HG03520 (cell line): ENCODE measurements around the gene SYNE2.

Source experiments
- ATAC-seq: cut with Tn5 transposase; IDR thresholded peaks from one replicate; pipeline ENCODE4 v1.9.1; 2021; ENCODE audit warnings: mild to moderate bottlenecking, moderate library complexity; ENCODE audit not compliant: unreplicated experiment

Gene SYNE2

DNA sequence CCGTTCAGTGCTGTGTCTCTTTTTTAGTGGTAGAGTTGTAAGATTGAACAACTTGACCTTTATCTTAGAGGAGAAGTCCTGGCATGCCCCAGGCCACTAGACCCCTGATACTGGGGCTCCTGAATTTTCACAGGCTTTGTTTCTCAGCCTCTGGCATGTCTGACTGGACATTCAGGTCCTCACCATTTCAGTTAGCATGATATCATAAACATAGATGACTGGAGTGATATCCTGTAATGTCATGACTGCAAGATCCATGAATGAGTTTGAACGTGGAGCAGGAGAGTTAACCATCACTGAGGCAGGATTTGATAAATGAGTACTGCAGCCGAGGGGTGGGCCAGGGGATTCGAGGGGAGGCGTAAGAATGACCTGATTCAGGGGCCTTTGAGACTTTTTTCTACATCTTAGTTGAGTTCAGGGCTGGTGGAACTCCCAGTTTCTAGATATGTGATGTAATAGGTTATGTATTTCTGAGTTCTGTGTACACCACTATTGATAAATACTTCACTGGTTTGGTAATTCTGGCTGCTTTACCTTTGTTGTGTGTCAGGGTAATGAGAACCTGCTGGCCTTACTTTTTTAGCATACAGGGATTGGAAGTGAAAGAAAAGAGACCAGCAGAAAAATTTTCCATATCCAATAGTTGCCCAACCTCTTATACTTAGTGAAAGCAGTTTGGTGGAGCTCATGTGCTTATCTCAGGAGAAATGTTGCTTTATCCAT is 217.0 kb downstream of the SYNE2 start:
- no peak for ATAC-seq

- no peak for ATAC-seq
These were observed 222.3 kb downstream of the SYNE2 start for GRCh38 chr14:64074961-64075612.

- ATAC-seq = no peak
These were observed 222.8 kb downstream of the SYNE2 start for GRCh38 chr14:64075613-64076005.

- ATAC-seq = no peak
These were observed 227.6 kb downstream of the SYNE2 start for GRCh38 chr14:64080452-64080851.

DNA sequence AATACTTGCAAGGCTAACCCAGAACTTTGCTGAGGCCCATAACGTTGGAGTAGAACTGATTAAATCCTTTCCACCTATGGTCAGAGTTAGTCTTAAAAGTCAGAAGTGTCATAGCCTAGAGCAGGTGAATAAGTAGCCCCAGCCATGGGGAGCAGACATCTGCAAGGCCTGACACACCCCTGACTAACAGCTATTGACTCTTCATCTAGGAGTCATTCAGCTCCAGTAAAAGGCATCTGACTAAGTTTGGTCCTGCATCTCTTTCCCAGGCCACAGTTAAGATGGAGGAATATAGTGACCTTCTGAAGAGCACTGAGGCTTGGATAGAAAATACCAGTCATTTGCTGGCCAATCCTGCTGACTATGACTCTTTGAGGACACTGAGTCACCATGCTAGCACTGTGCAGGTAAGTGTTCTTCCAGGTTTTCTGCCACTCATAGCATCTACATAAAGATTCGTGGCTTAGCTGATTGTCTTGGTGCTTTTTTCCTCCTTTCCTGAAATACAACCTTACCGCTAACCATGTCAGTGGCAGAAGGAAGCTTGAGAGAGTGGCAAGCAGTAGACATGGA is 228.5 kb downstream of the SYNE2 start:
- no peak for ATAC-seq

GRCh38 chr14:64082837-64083236 is 230.0 kb downstream of the SYNE2 start:
- ATAC-seq = no peak

- no peak for ATAC-seq
These were observed 235.8 kb downstream of the SYNE2 start for GRCh38 chr14:64088647-64088964.

DNA sequence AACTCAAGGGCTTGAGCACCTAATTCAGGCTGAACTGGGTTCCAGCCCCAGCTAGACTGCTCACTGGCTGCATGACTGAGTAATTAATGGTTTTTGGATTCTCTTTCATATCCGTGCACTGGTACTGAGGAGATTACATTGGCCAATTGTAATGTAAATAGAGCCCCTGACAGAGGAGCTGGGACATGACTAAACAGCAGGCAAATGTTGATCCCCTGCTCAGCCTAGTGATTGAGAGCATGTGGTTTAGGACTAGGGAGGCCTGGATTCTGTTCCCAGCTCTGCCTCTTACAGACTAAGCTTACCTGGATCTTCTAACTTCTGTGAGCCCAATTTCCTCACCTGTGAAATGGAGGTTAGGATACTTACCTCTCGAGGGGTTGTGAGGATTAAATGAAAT is 237.1 kb downstream of the SYNE2 start:
- ATAC-seq = no peak

DNA sequence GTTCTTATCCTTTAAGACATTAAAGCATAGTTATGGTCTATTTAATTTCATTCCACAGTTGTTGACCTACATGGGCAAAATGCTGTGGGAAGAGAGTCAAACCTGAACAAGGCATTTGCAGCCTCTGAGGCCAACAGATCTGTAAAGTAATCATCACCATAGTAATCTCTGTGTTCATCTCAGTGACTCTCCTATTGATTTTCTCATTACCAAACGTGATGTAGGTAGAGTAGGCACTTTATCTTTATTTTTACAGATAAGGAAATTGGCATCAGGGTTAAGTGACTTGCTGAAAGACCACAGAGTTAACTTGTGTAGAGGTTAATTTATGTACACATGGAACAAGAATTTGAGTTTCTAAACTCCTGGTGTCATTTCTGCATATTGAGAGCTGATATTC is 238.4 kb downstream of the SYNE2 start:
- no peak for ATAC-seq

DNA sequence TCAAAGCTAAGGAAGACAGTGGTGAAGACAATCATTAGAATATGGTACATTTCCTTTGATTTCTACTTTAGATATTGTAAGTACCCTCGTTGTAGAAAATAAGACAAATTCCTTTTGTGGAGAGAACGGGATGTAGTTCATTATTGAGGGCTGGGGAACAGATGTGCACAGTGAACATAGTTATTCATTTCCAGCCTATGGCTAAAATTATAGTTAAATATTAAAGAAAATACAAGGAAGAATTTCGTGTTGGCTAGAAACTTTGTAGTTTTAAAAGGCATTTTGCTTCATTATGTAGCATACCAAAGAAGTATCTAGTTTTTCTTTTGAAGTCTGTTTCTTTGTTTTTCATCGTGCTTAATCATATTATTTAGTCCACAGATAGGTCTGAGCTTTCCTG is 239.5 kb downstream of the SYNE2 start:
- no peak for ATAC-seq

- ATAC-seq = no peak
These were observed 240.1 kb downstream of the SYNE2 start for GRCh38 chr14:64092940-64093339.

GRCh38 chr14:64095620-64096019 is 242.8 kb downstream of the SYNE2 start:
- ATAC-seq = no peak

GRCh38 chr14:64098120-64098519 is 245.3 kb downstream of the SYNE2 start:
- ATAC-seq = no peak

- no peak for ATAC-seq
These were observed 254.6 kb downstream of the SYNE2 start for GRCh38 chr14:64107438-64107837.

DNA sequence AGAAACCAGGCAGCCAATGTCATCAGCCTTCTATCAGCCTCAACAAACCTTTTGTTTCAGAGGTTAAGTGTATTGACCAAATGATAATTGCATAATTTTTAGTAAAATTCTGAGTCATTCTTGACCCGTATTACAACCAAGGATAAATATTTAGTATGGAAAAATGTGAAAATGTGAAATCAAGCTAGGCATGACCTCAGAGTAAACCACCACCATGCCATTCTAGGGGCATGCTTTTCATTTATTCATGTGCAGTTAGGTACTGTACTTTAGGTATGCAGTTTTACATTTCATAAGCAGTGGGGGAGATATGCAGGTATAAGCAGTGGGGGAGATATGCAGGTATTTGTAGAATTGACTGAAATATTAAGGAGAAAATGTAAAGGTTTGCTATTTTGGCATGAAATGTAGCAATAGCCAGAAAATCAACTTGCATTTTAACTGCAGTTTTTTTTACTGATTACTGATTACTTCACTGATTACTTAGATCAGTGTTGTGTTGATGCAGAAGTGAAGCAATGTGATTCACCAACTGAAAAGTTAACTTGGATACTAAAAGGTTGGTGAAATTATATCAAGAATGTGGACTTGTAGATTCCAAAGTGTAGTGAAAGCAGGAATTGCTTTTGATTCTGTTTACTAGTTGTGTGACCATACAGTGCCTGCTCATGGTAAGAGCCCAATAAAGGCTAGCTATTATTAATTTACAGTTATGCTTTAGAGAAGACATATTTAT is 257.2 kb downstream of the SYNE2 start:
- no peak for ATAC-seq

GRCh38 chr14:64110802-64111201 is 258.0 kb downstream of the SYNE2 start:
- no peak for ATAC-seq

GRCh38 chr14:64112867-64113678 is 260.3 kb downstream of the SYNE2 start:
- no peak for ATAC-seq

GRCh38 chr14:64114166-64114565 is 261.4 kb downstream of the SYNE2 start:
- no peak for ATAC-seq

- ATAC-seq = no peak
These were observed 262.0 kb downstream of the SYNE2 start for GRCh38 chr14:64114796-64115195.

- no peak for ATAC-seq
These were observed 262.6 kb downstream of the SYNE2 start for GRCh38 chr14:64115401-64115800.
